ENCODE results near the gene TPCN2.

TPCN2 gene

DNA sequence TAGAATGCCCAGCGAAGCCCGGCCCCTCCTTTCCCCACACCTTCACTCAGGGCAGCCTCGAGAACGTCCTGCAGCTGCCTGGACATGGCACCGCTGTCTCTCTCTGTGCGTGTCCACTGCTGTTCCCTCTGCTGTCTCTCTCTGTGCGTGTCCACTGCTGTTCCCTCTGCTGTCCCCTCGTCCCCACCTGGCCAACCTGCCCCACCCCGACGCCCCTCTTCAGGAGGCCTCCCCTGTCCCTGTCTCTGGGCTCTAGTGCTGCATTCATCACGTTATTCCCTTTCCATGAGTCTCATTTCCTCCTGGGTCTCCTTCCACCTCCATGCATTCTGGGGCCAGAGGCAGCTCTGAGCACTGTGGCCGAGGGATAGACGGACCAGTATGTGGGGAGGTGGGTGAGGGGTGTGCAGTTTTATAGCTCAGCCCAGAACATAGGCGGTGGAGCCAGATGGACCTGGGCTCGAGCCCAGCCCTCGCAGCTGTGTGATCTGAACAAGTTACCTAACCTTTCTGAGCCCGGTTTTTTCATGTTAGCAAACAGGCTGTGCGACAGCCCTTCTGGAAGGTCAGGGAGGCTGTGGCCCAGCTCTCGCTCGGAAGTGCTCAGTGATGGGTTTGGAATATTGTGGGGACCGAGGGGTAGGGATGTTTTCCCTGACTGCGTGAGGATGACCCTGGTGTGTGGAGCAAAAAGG is 65.1 kb downstream of the TPCN2 start:
- DNase-seq, result no peak

DNA sequence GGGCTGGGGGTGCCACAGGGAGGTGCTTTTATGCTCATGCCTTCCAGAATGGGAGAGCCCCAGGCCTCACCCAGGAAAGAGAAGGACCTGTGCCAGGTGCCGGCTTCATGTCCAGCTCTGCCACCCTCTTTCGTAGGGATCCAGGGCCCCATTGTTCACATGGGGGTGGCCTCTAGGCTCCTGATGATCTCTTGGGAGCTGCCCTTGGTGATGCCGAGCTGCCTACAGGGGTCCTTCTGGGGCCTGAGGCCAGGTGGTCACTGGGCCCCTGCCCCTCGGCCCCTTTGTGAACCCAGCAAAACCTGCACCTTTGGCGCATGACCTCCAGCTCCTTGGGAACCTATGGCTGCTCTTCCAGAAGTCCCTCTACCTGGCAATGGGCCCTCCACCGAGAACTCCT is 65.6 kb downstream of the TPCN2 start:
- DNase-seq, result no peak

DNA sequence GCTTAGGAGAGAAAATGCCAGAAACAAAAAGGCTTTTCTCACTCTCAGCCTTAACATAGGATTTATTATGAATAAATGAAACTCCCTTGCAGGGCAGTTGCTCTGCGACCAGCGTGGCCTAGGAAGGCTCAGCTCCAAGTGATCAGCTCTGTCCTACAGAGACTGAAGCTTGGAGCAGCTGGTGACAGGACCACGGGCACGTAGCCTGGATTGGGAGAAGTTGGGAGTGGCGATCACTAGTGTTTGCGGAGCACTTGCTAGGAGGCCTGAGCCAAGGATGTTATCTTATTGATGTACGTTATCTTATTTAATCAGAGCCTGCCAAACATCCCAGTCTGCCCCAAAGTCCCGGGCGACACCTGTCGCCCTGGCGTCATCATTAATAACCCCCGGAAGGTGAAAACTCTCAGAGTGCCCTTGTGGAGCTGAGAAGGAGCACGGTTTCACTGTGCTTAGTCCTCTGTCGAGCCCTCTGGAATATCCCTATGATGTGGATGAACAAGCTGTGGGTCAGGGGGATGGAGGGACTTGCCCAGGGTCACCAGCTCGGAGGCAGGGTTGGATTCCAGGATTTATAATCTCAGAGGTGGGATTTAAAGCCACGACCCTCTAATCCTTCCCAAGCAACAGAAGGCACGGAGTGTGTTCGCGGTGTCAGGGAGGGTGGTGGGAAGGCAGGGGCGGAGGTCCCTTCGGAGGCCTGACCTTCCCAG is 66.2 kb downstream of the TPCN2 start:
- DNase-seq, result no peak

DNA sequence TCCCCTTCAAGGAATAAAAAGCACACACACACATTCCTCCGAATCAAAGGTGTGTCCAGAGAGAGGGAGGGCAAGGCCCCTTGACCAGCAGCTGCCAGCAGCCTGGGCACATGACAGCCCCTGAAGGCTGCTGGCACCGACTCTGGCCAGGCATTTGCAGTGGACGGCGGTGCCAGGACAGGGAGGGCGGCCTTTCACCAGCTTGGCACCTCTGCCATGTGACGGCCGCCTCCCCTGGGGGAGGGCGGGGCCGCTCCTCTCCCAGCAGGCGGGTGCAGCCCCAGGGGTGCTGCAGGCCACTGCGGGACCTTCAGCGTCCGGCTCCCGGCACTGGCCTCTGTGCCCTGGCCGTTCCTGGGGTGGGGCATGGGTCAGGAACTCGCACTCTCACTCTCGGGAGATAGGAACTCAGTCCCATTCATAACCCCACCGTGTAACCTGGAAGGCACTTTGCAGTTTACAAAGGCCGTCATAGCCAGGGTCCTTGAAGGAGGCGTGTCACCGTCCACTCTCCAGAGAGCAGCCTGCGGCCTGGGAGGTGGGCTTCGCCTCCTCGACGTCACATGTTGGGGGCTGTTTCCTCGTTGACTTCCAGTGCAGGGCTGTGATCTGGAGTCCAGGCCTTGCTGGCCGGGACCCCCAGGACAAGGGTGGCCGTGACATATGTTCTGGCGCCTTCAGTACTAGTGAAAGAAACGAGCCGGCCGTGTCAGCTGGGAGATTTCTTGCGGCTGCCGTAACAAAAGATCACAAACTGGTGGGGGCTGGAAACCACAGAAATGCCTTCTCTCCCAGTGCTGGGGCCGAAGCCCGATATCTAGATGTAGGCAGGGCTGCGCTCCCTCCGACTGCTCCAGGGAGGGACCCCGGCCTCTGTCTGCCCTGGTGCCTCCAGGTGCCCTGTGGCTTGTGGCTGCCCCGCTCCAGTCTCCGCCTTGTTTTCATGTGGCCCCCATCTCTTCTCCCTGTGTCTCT is 67.1 kb downstream of the TPCN2 start:
- no peak for DNase-seq

DNA sequence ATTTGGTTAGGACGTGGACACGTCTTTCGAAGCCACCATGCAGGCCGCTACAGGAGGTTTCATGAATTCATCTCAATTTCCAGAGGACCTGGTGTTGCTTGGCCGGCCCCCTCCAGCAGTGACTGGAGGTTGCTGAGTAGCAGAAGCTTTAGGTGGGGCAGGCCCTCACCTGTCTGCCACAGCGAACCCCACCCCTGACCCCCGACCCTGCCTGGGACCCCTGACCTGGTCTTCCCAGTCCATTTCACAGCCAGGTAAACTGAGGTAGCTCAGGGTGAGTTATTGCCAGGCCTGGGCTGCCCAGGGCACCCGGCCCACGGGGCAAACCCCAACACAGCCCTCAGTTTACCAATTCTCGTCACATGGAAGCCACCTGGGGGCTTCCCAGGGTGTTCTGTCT is 67.9 kb downstream of the TPCN2 start:
- DNase-seq, result no peak

DNA sequence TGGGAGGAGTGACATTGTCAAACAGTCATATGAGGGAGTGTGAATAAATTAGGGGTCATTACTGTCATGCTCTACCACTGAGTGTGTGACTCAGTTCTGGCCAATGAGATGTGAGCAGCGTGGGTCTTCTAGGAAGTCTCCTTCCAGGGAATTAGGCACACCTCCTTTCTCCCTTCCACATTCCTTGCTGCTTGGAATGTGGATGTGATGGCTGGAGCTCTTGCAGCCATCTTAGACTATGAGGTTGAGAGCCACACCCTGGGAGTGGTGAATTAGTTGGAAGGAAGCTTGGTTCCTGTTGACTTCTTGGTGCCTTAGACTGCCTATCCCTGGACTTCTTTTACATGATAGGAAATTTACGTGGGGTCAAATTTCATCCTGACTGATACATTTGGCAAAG is 70.5 kb downstream of the TPCN2 start:
- no peak for DNase-seq

DNA sequence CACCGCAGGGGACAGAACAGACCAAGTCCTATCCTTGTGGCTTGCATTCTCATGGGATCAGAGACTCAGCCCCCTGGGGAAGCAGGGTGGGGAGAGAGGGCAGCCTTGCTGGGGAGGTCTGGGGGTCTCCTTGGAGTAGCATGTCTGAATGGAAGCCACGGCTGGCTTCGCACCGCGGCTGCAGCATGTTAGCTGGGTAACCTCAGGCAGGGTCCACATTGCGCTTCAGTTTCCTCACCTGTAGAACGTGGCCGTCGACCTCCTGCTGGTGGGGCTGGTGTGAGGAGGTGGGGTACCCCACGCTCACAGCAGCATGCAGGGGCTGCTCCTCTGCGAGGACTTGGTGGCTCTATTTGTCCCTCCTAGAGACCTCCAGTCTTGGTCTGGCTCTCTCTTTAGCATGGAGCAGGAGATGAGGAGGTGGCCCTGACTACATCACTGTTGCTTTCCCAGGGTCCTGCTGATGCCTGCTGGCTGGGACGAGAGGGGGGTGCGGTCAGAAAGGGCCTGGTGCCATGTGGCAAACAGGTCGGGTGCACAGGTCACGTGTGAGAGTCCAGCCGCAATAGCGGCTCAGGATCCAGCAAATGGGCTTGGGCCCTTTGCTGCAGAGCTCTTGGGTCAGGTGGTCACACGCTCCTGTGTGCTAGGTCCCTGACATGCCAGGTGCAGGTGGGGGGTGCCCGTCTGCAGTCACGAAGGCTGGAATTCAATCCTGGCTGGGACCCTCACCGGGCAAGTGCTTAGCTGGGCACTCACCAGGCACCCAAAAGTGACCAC is 71.6 kb downstream of the TPCN2 start:
- no peak for DNase-seq

DNA sequence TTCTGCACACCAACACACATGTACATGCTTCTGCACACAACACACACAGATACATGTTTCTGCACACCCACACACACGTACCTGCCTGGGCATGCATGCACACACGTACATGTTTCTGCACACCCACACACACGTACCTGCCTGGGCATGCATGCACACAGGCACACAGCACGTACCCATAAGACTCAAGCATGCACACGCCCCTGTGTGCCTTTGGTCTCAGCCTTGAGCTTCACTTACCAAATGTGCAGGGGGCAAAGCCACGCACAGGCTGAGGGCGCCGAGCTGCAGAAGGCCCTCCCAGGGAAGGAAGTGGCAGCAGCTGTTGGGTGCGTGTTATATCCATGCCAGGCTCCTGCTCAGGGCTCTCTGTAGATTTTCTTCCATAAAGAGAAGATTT is 72.3 kb downstream of the TPCN2 start:
- no peak for DNase-seq

DNA sequence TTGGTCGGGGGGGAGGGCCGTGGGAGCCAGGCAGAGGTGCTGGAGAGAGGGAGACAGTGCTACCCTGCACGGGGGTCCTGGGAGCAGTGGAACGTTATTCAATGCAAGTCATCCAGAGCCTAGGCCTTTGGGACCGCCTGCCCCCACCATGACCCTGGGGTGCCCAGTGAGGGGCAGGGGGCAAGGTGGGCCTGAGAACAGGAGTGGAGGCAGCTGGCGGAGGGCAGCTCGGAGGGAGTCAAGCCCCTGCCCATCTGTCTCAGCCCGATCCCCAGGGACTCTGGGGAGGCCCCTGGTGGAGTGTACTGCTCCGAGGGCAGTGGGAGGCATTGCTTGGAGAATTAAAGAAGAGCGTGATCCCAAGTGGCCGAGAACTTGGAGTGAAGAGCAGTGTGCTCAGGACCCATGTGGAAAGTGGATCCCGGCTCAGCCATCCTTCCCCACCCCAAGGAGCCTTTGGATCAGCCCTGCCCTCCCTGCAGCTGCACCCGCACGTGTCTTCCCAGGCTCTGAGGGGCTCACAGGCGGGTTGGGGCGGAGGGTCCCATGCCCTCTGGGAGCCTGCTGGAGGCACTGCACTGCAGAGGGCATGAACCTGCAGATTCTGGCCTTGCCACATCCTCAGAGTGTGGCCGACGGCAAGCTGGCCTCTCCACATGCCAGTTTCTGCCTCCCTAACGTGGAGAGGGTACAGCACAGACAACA is 73.0 kb downstream of the TPCN2 start:
- DNase-seq, result no peak

DNA sequence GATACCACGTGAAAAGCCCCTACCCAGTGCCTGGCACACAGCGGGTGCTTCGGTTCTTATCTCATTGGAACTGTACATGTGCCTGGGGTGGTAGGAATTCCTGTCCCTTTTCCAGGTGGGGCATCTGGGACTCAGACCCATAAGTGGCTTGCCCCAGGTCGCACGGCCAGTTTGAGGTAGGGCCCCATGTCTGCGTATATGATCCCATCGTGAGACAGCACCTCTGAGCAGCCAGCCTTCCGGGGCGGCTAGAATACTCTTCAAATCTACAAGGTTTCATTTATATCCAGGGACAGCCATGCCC is 73.5 kb downstream of the TPCN2 start:
- DNase-seq, result no peak

DNA sequence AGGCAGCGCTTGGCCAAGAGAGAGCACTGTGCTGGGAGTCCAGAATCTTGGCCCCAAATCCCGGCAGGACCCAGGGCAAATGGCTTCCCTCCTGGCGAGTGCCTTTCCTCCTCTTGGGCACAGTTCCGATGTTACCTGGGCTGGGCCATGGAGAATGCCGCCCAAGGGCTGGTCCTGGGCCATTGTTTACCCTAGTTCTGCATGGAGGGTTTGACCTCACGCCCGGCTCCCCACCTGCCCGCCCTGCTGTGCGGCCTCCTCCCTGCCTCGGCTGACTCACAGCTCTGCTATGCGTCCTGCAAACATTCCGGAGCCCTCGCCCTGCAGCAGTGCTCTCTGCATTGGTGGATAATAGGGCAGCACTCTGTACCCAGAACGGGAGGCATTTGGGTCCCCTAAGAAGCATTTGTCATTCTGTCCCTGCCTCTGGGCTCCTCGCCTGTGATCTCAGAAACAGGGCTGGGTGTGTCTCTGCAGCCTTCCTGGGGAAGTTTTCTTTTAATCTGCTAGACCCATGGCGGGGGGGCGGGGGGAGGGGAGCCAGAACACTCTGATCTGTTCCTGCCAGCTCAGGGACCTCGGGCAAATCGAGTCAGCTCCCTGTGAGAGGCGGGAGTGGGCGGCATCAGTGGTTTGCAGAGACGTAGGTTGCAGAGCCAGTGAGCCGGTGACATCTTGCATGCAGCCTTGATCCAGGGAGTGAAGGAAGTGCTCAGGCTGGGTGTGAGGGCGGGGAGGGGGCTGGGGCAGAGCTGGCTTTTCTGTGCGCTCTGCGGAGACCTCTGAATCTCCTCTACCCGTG is 74.1 kb downstream of the TPCN2 start:
- peak; percentile 43 for DNase-seq

DNA sequence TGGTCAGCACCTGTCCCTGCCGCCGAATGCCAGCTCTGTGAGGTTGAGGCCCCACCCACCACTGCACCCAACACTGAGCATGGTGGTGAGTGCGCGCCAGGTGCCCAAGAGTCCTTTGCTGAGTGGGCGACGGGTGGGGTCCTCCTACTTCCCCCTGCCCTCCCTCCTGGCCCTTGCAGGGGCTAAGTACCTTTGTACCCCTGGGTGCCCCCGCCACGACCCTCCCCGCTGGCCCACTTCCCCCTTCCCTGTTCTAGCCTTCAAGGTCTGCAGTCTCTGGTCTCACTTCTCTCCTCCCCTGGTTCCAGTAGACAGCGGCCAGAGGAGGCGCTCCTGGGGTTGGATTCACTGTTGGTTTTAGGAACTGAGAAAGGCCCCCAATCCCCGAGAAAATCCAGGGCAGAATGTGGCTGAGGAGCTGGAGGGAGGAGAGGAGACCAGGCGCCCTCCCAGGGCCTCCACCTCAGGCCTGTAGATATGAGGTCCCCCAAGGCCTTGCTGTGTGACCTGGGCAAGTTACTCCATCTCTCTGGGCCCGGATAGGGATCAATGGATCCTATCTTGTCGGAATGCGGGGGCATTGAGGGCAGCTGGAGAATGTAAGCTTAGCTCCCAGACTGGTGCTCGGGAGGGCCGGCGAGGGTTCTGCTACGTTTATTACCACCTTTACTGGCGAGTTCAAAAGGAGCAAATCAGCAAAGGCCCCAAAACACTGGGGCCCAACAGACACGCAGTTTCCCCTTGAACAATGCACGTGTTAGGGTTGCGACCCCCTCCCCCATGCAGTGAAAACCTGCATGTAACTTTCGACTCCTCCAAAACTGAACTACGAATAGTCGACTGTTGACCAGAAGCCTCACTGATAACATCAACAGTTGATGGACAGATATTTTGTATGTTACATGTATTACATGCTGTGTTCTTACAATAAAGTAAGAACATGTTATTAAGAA is 75.1 kb downstream of the TPCN2 start:
- DNase-seq, result no peak

DNA sequence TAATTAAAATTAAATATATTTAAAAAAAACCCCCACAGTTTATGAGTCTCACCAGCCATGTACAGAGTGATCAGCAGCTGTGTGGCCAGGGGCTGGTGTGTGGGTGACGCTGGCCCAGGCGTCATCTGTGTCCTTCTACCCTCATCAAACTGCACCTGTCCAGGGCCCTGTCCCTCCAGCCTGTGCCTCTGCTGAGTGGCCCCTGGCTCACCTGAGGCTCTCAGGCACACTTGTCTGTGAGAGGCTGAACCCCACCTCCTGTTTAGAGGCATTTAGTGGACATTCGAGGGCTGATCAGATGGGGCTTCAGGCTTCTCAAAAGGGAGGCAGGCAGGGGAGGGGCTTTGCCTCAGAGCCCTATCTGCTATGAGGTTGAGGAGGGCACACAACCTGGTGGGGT is 77.1 kb downstream of the TPCN2 start:
- DNase-seq, result no peak

DNA sequence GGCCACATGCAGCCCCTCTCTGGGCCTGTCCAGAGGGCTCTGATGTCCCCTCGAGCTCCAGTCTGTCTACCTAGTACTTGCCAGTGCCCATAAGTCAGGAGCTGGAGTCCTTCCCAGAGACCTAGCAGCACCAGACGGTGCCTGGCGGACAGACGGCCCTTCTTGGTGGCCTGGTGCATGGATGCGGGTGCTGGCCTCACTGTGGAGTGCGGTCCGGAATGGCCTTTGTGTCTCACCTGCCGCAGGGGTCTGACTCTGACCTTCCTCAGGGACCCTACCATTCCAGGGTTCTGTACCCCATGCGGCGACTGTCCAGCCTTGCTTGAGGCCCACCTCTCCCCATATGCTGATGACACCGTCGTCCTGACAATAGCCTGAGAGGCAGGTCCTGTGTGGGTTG is 77.6 kb downstream of the TPCN2 start:
- no peak for DNase-seq

DNA sequence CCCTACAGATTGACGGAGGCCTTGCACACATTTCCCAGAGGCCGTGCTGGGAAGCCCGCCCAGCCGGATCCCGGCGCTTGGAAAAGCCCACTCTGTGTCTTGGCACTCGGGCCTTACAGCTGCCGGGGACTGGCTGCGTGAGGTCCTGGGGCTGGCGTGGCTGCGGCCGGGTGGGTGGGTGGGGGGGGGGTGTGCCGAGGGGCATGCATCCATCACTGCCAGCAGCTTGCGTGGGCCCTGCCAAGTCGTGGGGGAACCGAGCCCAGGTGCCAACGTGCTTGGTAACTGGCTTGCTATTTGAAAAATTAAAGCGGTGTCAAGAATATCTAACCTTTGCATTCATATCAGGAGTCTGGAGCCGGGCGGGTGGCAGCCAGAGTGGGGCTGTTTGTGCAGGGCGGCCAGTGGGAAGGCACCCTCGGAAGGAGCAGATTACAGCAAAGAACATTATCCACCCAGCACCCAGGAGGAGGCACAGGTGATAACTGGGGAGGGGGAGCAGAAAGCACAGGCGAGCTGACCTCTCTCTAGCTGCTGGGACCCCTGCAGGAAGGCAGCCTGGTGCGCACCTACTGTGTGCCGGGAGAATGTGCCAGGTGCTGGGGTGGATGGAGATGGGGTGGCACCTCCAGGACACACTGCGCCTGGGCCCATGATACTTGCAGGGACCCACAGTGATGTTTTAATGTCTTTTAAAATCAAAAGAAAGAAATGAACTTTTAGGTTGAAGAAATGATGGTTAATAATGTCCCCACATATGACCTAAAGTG is 78.5 kb downstream of the TPCN2 start:
- DNase-seq, result no peak

DNA sequence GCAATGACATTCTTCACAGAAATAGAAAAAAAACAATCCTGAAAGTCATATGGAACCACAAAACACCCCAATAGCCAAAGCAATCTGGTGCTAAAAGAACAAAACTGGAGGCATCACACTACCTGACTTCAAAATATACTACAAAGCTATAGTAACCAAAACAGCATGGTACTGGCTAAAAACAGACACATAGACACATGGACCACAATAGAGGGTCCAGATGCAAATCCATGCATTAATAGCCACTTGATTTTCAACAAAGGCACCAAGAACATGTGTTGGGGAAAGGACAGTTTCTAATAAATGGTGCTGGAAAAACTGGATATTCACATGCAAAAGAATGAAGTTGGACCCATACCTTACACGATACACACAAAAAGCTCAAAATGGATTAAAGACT is 79.2 kb downstream of the TPCN2 start:
- DNase-seq, result no peak

DNA sequence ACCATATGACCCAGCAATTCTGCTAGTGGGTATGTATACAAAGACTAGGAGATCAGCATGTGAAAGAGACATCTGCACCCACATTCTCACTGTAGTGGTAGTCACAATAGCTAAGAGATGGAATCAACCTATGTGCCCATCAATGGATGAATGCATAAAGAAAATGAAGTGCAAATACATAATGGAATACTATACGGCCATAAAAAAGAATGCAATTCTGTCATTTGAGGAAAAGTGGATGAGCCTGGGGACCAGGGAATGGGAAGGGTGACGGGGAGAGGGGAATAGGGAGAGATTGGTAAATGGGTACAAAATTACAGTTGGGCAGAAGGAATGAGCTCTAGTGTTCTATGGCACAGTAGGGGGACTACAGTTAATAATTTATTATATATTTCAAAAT is 80.3 kb downstream of the TPCN2 start:
- DNase-seq, result no peak

DNA sequence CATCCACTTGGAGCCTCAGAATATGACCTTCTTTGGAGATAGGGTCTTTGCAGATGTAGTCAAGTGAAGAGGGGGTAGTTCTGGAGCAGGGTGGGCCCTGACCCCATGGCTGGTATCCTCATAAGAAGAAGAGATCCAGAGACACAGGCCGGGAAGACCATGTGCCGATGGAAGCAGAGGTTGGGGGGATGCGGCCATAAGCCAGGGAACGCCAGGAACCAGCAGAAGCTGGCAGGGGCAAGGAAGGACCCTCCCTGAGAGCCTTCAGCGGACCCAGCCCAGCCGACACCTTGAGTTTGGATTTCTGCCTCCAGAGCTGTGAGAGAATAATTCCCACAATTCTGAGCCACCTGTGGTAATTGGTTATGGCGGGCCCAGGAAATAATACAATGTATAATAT is 80.9 kb downstream of the TPCN2 start:
- DNase-seq, result no peak

DNA sequence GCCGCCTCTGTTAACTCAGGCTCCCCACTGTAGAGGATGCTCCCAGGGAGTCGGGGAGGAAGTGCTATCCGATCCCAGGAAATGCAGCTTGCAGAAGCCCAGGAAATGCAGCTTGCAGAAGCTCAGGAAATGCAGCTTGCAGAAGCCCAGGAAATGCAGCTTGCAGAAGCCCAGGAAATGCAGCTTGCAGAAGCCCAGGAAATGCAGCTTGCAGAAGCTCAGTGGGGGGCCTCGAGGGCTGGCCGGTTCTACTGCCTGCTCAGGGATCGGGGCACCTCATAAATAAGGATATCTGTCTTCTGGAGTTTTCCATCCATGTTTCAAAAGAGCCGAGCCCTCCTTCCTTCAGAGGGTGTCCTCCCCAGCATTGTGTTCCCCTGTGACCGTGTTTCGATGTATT is 81.9 kb downstream of the TPCN2 start:
- no peak for DNase-seq
